ENCODE data around the gene GPR132. TPM values are rescaled to one million over a fixed set of nuclear protein-coding genes. Genes with fewer than 3 reads are reported as not detected.

Gene GPR132
- total and polyA plus RNA-seq, 2 experiments from 2014 or later = 0.14 TPM; not detected in 1

- no peaks in the 10 kb centered on the region for H4K20me1 ChIP-seq (replicated peaks; ENCODE audit: insufficient read depth)
- H3K27me3 ChIP-seq (ENCODE audit: insufficient read depth) = peaks cover 41% of the 10 kb centered on the region
- H3K27ac Mint-ChIP-seq = no peak overlapping the region
- no peaks in the 10 kb centered on the region; the same call in 1 of the 2 replicates for H3K4me1 ChIP-seq (ENCODE audit: insufficient read depth)
- TF ChIP-seq ZNF114 (CRISPR knock-in tag; IDR thresholded peaks at IDR 0.05) = no peak
- no peak for TF ChIP-seq ZNF462 (CRISPR knock-in tag; IDR thresholded peaks at IDR 0.05)
- no peak overlapping the region for H2AFZ ChIP-seq
- no peak overlapping the region for H3K4me2 ChIP-seq
- H3K79me2 ChIP-seq (replicated peaks; ENCODE audit: insufficient read depth) = no peaks in the 10 kb centered on the region
- H3K36me3 Mint-ChIP-seq (ENCODE audit: low read depth) = peaks cover 4% of the 10 kb centered on the region; the same call in 2 of the 3 replicates
- no peaks in the 10 kb centered on the region for H3F3A ChIP-seq (replicated peaks; ENCODE audit: low read depth)
- peaks cover 29% of the 10 kb centered on the region for H3K27me3 Mint-ChIP-seq (ENCODE audit: insufficient read depth, low read depth, poor library complexity)
- no peaks in the 10 kb centered on the region for H3K36me3 ChIP-seq (ENCODE audit: insufficient read depth)
- H3K4me3 ChIP-seq = no peak overlapping the region
- no peaks in the 10 kb centered on the region for H3K4me1 Mint-ChIP-seq
- DNase-seq (ENCODE audit: low spot score) = no peak
- H3K9me2 ChIP-seq (ENCODE audit: insufficient read depth) = no peaks in the 10 kb centered on the region
- no peak overlapping the region for H3K4me3 Mint-ChIP-seq
- H3K27ac ChIP-seq (ENCODE audit: low read depth) = no peak overlapping the region
- no peak for ATAC-seq
- peaks cover 8% of the 10 kb centered on the region for H3K9me3 Mint-ChIP-seq
Observed at GRCh38 chr14:105084741-105085571, 19.7 kb upstream of the GPR132 start.

- Histone ChIP-seq H4K20me1 (replicated peaks; ENCODE audit: insufficient read depth) (no peaks in the 10 kb centered on the region), H3K27me3 (ENCODE audit: insufficient read depth) (peaks cover 37% of the 10 kb centered on the region), H3K79me2 (replicated peaks; ENCODE audit: insufficient read depth) (no peaks in the 10 kb centered on the region), H3K4me2 (no peak overlapping the region), H2AFZ (no peak overlapping the region), H3K4me1 (ENCODE audit: insufficient read depth) (no peaks in the 10 kb centered on the region; the same call in 1 of the 2 replicates), H3K4me3 (no peak overlapping the region), H3K36me3 (ENCODE audit: insufficient read depth) (no peaks in the 10 kb centered on the region), H3K27ac (ENCODE audit: low read depth) (no peak overlapping the region), H3F3A (replicated peaks; ENCODE audit: low read depth) (no peaks in the 10 kb centered on the region), H3K9me2 (ENCODE audit: insufficient read depth) (no peaks in the 10 kb centered on the region)
- H3K9me3 Mint-ChIP-seq = peaks cover 9% of the 10 kb centered on the region
- ATAC-seq (no peak), DNase-seq (ENCODE audit: low spot score) (no peak)
- peaks cover 4% of the 10 kb centered on the region; the same call in 2 of the 3 replicates for H3K36me3 Mint-ChIP-seq (ENCODE audit: low read depth)
- no peak overlapping the region for H3K4me3 Mint-ChIP-seq
- H3K4me1 Mint-ChIP-seq = no peaks in the 10 kb centered on the region
- H3K27me3 Mint-ChIP-seq (ENCODE audit: insufficient read depth, low read depth, poor library complexity) = peaks cover 28% of the 10 kb centered on the region
- no peak overlapping the region for H3K27ac Mint-ChIP-seq
- TF ChIP-seq NANOG (IDR thresholded peaks at IDR 0.05; ENCODE audit: borderline replicate concordance) = no peak
- no peak for TF ChIP-seq ZNF462 (CRISPR knock-in tag; IDR thresholded peaks at IDR 0.05)
Observed at GRCh38 chr14:105083926-105084685, 18.9 kb upstream of the GPR132 start.
